GM04503 (cell line): ENCODE measurements around the gene NPAS3.

Experiments
- DNase-seq: peaks from one replicate; pipeline ENCODE4 v3.0.0-alpha.2; 2012; ENCODE audit warnings: low read depth

Gene NPAS3

DNA sequence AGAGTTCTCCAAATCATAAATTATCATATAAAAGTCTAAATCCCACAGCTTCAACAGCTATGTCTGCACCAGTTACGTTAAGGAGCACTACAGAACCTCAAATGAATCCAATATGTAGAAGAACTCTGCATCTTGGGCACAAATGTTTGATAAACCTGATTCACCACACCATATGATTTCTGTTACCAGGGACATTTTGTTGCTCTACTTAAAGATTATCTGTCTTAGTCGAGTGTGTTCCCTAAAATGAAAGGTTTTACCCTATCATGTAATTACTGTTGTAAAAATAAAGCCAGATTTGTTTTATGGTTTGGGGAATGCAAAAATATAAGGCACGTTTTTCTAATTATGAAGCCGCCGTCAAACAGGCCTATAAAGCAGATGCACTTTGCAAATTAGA, 649.1 kb downstream of the NPAS3 start:
- DNase-seq: no peak

DNA sequence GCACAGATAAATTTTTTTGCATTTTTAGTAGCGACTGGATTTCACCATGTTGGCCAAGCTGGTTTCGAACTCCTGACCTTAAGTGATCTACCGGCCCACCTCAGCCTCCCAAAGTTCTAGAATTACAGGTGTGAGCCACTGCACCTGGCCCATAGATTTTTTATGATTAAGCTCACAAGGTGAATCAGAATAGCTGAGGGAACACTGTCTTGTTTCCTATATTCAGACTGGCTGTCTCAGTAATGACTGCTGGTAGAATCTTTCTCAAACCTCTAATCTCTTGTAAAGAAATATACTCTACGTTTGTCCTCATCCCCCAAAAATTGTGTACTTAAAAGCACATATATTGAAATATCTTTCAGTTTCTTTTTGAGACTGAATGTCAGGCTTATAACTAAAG, 650.1 kb downstream of the NPAS3 start:
- DNase-seq: no peak

DNA sequence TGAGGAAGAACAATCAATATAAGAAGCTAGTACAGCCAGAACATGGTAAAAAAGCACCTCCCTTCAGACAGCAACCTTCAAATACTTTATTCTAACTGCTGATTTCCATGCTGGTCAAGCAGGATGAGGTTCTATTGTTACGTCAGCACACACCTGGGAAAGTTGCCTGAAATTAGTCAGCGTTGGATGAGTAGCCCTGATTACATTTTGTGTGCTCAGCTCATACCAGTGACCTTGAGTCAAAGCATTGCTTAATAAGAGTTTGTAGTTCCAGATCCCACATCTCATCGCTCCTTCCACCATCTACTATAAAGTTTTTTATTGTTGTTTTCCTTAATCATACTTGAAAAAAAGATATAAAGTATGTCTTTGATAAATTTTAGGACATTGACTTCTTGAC, 650.7 kb downstream of the NPAS3 start:
- DNase-seq: peak; percentile 80

DNA sequence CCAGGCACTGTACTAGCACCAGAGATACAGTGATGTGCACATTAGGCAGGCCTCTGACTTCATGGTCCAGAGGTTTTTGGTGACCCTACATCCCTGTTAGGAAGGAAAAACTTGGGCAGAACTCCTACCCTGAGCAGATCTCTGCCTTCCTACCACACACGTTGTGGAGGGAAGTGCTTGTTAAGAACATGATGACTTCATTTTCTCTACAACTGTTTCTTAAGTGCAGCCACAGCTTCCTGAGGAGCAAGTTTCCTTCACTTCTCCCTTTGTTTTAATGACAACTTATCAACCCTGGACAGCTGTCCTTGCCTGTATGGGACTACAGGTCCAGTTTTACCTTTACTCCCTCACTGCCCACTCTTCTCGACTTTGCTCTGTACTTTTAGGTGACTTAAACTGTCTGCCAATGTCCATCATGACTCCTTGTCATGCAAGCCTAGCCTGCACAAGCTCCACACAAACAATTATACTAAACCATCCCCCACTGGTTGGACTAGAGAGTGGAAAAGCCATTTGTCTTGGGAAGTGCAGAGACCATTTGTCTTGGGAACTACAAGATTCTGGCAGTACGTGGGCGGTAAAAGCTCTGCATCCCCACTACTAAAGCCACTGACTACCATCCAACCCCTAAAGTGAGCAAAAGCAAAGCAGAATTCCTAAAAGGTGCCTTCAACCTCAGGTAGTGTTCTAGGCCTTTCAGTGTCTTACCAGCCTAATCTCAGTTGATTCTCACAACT, 652.4 kb downstream of the NPAS3 start:
- DNase-seq: no peak

DNA sequence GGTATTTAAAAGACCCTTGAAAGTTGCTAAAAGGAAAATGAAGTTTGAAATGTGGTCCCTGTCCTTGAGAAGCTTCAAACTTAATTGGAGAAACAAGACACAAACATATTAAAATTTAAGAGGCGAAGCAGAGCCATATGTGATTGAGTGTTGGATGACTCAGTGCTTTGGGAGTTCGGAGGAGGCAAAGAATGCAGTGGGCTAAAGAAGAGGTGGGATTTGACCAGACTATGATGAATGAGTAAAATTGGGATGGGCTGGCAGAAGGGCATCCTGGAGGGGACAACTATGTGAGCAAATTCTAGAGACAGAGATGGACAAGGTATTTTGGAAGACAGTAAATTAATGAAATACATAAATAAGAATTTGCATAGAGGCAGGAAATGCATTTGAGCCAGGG, 653.6 kb downstream of the NPAS3 start:
- DNase-seq: no peak

DNA sequence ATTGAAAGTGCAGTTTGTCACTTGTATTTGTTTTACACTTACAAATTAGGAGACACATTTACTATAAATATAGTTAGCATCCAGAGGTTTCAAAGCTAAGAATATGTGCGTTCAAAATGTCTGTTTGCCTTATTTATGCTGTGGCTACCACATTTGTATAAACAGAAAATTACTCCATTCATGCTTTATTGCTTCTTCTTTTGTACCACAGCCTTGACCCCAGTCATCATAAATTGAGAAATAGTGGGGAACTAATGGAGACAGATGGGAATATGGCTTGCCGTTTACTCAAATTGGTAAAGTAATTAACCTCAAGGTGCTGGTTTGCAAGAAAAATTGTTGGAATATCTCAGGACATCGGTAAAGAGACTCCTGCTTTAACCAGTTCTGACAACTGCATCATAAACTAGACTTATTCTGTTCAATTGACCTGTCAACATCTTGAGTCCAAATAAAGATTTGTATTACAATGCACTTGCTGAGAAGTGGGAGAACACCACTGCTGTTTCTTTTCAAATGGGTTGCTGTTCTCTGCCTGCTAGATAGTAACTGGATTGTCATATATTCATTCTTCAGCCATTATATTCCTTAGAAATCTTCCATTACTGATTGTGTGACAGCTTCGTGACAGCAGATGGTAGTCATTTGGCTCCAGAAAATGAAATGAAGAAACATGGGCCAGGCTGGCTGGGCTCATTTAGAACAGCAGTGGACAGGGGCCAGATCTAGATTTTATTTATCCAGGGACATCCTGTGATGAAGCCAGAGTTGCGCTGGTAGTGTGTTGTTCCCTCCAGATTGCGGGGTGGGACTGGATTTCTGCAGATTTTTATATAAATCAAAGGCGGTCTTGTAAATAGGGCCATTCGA, 657.8 kb downstream of the NPAS3 start:
- no peak for DNase-seq

DNA sequence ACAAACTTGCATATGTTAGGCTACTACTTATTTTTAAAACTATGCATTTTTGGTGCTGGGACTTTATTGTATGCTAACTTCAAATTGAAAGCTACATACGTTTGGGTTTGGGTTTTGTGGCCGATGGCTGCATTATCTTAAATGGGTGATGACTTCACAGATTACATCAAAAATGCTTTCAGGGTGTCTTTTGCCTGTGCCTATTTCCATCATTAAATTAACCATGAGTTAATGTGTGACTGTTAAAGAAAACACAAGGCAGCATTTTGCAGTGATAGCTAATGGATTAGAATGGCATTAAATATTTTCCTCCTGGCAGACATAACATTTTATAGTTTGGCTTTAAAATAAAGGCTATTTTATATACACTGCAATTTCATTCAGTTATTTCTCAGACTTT, 659.9 kb downstream of the NPAS3 start:
- DNase-seq: no peak

DNA sequence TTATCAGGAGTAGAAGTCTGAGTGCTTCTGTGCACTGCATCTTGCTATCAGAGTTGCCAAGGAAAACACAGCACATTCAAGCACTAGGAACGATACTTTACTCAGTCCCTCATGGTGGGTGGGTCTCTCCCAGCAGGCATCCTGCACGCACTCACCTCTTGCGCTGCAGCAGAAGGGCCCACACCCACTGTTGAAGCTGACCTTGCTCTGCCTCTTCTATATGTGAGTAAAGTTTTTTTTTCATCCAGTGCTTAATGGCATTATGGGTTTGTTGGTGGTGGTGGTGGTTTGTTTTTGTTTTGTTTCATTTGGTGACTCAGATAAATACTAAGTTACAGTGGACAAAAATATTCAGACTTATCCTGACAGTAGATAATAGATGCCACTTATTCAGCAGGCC, 663.7 kb downstream of the NPAS3 start:
- no peak for DNase-seq

DNA sequence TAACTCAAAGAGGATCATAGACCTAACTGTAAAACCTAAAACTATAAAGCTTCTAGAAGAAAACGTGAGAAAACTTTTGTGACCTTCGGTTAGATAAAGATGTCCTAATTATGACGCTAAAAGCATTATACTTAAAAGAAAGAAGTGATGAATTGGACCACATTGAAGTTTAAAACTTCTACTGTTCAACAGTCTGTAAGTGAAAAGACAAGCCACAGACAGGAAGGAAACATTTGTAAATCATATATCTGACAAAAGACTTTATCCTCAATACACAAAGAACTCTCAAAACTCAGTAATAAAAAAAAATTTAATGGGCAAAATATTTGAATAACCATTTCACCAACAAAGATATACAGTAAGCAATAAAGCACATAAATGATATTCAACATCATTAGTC, 667.9 kb downstream of the NPAS3 start:
- DNase-seq: no peak

DNA sequence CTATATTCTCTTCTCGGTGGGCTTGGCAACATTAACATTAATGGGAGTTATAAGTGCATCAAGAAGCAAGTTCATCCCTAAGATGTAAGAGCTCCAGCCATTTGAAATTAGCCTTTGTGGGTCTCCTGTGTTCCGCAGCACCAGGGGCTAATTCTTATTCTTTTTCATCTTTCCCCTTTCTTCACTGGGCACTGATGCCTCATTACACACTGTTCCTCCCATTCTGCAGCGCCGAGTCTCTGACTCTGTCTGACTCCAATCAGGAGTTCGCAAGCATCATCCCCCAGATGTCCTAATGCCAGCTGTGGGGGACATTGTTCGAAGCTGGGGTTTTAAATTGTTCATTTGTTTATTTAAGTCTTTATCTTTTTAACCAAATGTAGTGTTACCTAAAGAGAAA, 670.9 kb downstream of the NPAS3 start:
- no peak for DNase-seq

DNA sequence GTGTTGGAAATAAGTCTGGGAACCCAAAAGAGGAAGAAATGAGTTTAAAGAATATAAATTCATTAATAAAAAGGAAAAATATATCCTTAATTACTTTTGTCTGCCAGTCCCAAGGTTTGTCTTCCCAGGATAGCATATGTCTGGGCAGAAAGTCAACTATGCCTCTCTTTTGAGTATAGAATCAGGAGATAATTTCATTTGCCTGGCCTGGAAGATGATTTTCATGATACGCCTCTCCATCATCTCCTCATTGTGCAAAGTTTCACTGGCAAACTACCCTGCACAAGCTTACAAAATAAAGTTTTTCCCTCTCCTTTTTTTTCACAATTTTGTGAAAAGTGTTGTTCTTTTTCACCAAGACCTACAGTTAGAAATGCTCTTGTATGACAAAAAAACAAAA, 671.4 kb downstream of the NPAS3 start:
- DNase-seq: no peak

DNA sequence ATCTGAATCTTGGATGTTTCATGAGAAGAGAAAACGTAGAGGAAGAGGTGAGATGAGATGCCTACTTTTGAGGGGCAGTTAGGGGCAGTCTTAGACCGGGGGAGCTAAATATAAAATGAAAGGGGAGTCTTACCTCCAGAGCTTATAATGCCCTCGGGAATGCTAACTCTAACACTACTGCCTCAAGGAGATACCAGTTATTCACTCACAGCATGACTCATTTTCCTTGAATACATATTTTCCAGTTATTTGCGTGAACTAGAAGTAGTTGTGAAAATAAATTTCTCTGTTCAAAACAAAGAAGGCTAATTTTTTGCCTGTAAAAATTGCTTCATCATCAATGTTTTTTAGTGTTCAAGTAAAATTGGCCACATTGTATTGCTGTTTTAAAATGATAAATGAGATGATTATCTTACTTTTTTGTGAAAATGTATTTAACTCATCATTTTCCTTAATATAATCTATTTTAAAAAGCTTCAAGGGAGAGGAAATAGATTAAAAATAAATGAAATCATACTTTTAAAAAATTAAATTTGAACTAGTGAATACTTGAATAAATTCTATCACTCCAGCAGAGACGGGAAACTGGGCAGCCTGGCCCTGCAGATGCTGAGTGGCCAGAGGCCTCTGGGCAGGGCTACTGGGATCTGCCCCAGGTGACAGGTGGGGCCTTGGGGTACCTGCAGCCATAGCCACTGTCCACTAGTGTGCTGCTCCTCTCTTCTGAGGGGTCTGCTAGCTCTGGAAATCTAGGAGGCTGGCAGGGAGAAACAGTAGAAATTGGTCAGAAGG, 672.9 kb downstream of the NPAS3 start:
- no peak for DNase-seq

DNA sequence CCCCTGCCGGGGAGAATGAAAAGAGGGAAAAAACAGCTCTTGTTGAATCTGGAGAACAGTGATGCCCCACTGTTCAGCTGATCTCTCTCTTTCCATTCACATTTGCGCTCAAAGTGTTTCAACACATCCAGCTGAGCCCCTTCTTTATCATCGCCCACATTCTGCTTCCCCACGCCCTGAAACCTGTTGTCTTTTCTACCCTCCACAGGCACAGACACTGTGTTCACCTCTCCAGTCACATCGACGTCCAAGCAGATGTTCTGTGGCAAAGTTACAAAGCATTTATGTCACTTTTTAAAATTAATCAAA, 673.5 kb downstream of the NPAS3 start:
- no peak for DNase-seq

DNA sequence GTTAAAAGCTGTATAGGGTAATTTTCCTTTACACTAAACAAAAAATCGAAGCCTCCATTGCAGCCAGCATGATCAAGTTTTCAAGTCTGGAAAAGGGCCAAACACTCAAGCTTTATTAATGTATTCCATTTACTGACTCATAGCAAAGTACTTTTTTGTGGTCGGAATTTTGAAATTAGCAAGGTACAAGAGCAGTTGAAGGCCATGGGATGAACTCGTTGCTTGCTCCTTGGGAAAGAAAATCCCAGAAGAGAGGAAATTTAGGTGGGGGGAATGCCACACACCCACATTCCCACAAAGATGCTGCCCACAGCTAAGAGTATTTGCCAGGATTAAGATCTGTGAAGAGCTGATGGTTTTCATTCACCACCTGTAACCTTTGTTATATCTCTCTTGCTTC, 678.5 kb downstream of the NPAS3 start:
- no peak for DNase-seq

DNA sequence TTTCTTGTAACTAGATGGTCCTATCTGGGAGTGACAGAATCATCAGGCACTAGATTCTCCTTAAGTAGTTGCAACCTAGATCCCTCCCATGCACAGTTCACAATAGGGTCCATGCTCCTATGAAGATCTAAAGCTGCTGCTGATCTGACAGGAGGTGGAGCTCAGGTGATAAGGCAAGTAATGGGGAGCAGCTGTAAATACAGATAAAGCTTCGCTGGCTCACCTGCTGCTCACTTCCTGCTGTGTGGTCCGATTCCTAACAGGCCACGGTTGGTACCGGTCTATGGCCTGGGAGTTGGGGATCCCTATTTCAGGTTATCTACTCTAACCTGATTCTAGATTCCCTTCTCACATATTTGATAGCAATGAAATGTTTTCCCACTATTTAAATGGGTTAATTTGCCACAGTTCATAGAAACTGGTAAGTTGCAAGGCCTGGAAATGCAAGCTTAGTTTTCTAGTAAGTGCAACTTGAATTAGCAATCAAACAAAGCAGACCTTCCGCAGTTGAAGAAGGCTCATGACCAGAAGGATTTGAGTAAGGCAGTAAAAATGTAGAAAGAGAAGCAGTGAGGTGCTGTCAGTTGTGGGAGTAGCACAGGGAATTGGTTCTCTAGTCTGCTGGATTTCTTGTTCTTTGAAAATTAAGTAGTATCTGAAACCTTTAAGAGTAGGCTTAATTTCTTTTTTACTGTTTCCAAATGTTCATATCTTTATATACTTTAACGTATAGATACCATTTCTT, 679.9 kb downstream of the NPAS3 start:
- DNase-seq: no peak

DNA sequence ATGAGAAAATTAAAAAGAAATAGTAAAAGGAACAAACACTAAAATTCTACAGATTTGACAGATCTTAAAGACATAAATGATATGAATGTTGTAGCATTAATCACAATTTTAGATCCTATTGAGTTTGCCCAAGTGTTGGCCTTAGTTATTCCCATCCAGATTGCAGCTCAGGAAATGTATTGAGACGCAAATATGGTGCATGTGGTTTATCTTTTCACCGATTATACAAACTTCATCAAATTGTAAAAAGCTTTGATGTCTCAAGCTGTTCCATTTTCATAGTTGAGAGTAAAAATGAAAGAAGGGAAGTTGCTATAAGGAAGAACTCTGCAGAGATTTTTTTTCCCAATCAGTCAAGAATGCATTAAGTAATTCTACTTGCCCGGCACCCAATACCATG, 683.8 kb downstream of the NPAS3 start:
- DNase-seq: no peak

DNA sequence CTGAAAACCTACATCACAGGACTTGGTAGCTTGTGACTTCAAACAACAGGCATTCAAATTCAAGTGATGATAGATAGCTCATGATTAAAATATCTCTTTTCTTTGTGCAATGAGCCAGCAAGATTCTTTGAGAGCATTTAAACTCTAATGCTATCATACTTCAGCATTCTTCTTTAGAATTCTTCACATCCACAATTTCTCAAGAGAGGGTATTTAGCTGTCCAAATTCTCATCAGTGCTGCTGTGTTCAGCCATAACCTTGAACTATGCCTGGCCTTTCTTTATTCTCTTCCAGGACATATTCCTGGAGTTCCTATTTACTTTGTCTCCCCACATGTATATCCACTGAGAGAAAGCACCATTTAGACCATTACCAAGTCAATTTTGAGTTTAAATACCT, 691.1 kb downstream of the NPAS3 start:
- no peak for DNase-seq

DNA sequence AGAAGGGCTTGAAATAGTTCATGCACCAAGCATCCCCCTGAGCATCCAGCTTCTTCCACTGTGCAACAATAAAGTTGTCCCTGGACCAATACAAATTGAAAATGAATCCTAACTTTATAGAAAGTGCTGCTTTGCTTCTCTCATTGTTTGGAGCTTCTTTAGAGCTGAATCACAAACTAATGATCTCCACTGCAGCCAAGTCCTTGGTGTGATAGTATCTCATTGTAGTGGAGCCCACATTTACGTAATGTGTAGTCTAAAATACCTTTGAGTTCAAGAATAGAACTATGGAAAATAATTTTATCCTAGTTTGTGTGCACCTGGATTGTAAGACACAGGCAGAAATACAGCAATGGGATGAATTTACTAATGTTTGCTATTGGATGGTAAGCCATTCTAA, 692.3 kb downstream of the NPAS3 start:
- no peak for DNase-seq

DNA sequence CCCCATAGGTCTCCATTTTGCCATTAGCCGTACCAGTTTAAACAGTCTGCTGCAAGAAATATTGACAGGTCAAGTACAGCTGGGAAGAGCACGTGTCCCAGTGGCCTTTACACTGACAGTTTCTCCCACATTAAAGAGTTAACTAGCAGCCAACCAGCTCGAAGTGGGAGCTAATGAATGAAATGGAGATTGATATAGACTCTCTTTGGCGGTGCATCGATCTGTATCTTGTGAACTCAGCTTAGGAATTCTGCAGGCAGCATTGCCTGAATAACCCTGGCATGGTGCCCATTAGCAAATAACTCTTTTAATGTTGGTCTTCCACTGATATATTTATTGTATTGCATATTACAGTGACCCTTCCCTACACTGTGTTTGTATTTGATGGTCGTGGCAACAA, 692.8 kb downstream of the NPAS3 start:
- DNase-seq: no peak

DNA sequence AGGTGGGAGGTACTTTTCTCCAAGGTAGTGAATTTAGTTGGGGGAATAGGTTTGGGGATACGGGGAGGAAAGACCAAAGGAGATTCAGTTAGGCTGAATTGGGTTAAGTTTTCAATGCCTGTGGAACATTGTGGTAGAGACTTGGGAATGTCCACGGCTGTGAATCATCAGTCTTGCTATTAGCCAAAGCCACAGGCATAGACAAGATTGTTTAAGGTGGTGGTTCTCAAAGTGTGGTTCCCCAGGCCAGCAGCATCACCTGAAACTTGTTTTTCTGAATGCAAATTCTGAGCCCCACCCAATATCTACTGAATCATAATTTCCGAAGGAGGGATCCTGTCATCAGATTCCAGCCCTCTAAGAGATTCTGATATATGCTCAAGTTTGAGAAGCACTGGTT, 696.0 kb downstream of the NPAS3 start:
- DNase-seq: no peak

DNA sequence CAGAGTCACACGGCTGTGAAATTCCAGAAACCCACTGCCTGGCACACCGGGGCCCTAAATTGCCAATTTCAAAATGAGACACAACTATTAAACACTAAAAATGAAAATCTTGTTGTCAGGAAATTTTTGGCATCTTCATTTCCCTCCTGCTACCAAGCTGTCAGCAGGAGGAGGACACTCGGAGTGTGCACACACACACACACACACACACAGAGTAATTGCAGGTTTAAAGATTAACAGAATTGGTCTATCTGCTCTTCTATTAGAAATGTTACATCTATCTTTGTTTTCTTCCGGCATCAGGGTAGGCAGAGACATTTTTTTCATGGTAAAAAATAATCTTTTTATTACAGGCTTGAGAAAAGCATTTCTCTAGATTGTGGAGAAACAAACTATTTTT, 698.0 kb downstream of the NPAS3 start:
- DNase-seq: no peak

DNA sequence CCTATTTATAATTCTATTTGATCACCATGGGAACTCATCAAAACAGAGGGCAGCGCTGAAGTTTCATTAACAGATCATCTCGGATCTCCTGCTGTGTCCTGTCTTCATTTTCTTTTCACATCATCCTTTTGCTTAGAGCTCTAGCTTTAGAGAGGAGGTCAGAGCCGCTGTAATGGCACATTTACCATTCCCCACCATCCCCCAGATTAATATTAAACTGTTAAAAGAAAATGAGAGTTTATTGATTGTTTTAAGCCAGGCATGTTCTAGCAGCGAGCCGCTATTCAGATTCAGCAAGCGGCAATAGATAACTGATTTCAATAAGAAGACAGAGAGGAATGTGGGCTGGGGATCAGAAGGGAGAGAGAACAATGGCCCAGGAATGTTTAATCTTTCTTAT, 703.4 kb downstream of the NPAS3 start:
- DNase-seq: no peak
